ENCODE results near the gene OLFML2A. TPM values are rescaled to one million over a fixed set of nuclear protein-coding genes. Genes with fewer than 3 reads are reported as not detected.

Gene OLFML2A
- total and polyA plus RNA-seq, 2 of the 13 experiments (the other 11 are each of a cell fraction or from before 2014, with no cell fraction given), result 0.01 to 0.02 TPM

- no peak for TF ChIP-seq ARID2 (CRISPR knock-in tag; IDR thresholded peaks at IDR 0.05; ENCODE audit: borderline replicate concordance)
- no peak for TF ChIP-seq HIC2 (CRISPR knock-in tag; IDR thresholded peaks at IDR 0.05; ENCODE audit: low read depth)
- TF ChIP-seq SCMH1 (CRISPR knock-in tag; IDR thresholded peaks at IDR 0.05; ENCODE audit: borderline replicate concordance), result no peak
- no peak for TF ChIP-seq ZHX1 (CRISPR knock-in tag; IDR thresholded peaks at IDR 0.05; ENCODE audit: low read depth)
- TF ChIP-seq SMC3 (IDR thresholded peaks at IDR 0.05; ENCODE audit: low read length), result no peak
- TF ChIP-seq TBX2 (CRISPR knock-in tag; IDR thresholded peaks at IDR 0.05; ENCODE audit: borderline replicate concordance), result peak; percentile 54
- TF ChIP-seq THAP9 (CRISPR knock-in tag; IDR thresholded peaks at IDR 0.05; ENCODE audit: borderline replicate concordance), result no peak; the same call in 1 of the 2 replicates
- TF ChIP-seq GATAD2A (CRISPR knock-in tag; IDR thresholded peaks at IDR 0.05), result no peak
- no peak for TF ChIP-seq RFX3 (CRISPR knock-in tag; IDR thresholded peaks at IDR 0.05)
- no peak for TF ChIP-seq TERF1 (CRISPR knock-in tag; IDR thresholded peaks at IDR 0.05)
- TF ChIP-seq E2F1 (CRISPR knock-in tag; IDR thresholded peaks at IDR 0.05), result peak; percentile 63
- TF ChIP-seq THAP11 (CRISPR knock-in tag; IDR thresholded peaks at IDR 0.05), result peak; percentile 99
- no peak for TF ChIP-seq ZNF557 (CRISPR knock-in tag; IDR thresholded peaks at IDR 0.05)
- TF ChIP-seq ZMYM2 (CRISPR knock-in tag; IDR thresholded peaks at IDR 0.05), result no peak
- no peak for TF ChIP-seq ZFAT (CRISPR knock-in tag; conservative IDR thresholded peaks at IDR 0.05)
- TF ChIP-seq SP140L (CRISPR knock-in tag; IDR thresholded peaks at IDR 0.05; ENCODE audit: borderline replicate concordance), result no peak
- TF ChIP-seq ZNF12 (CRISPR knock-in tag; IDR thresholded peaks at IDR 0.05), result no peak
- no peak for TF ChIP-seq PAX8 (CRISPR knock-in tag; IDR thresholded peaks at IDR 0.05; ENCODE audit: borderline replicate concordance)
Measured at GRCh38 chr9:124771021-124771866, 5.7 kb upstream of the OLFML2A start, which contains the start of gene NR6A1 (continued).

Measured in HepG2 (cell line).